H1 (cell line): Measurements from ENCODE around the gene GRK5. TPM values are rescaled to one million over a fixed set of nuclear protein-coding genes. Genes with fewer than 3 reads are reported as not detected.

Source experiments
- CHD2 ChIP-seq: IDR thresholded peaks from 2 replicates; pipeline ENCODE4 v1.6.1; 2012; ENCODE audit warnings: low read length, improper control_type of control experiment
- CHD7 ChIP-seq: fragments of 300-600 bp; sonication (generic); IDR thresholded peaks from 2 replicates; pipeline ENCODE4 v1.7.1; 2012; ENCODE audit warnings: low read length, moderate library complexity, mild to moderate bottlenecking, inconsistent platforms; ENCODE audit not compliant: insufficient replicate concordance
- CREB1 ChIP-seq: IDR thresholded peaks from 2 replicates; pipeline ENCODE4 v1.6.1; 2012; ENCODE audit warnings: inconsistent platforms
- EZH2 ChIP-seq: fragments of 200-600 bp; sonication (generic); IDR thresholded peaks from 2 replicates; pipeline ENCODE4 v1.7.1; 2012; ENCODE audit warnings: low read depth, mild to moderate bottlenecking, moderate library complexity, low read length, inconsistent platforms; ENCODE audit not compliant: severe bottlenecking
- MAFK ChIP-seq: IDR thresholded peaks from 2 replicates; pipeline ENCODE4 v1.6.1; 2012; ENCODE audit warnings: low read depth, mild to moderate bottlenecking, improper control_type of control experiment, low read length
- POLR2A ChIP-seq, 2 experiments: IDR thresholded peaks; 1 replicate in 1 of 2; 2 replicates in 1 of 2; pipeline ENCODE4 v1.6.1; 2011; ENCODE audit warnings: low read depth in 2 of 2, low read length in 2 of 2, mild to moderate bottlenecking in 2 of 2; ENCODE audit errors: control extremely low read depth in 1 of 2
- RXRA ChIP-seq: IDR thresholded peaks from 2 replicates; pipeline ENCODE4 v1.6.1; 2011; ENCODE audit warnings: low read depth, mild to moderate bottlenecking, low read length, moderate library complexity; ENCODE audit not compliant: insufficient read depth
- SIN3A ChIP-seq, 2 experiments: IDR thresholded peaks in 1 of 2; conservative IDR thresholded peaks in 1 of 2; 2 replicates each; pipeline ENCODE4 v1.6.1; 2011 to 2012; ENCODE audit warnings: low read length in 2 of 2, improper control_type of control experiment in 1 of 2, low read depth in 1 of 2, mild to moderate bottlenecking in 1 of 2
- SIX5 ChIP-seq: IDR thresholded peaks from 2 replicates; pipeline ENCODE4 v1.6.1; 2011; ENCODE audit warnings: mild to moderate bottlenecking, low read depth, low read length
- SP4 ChIP-seq: IDR thresholded peaks from 2 replicates; pipeline ENCODE4 v1.6.1; 2012; ENCODE audit warnings: low read length, inconsistent platforms
- USF2 ChIP-seq: IDR thresholded peaks from 2 replicates; pipeline ENCODE4 v1.6.1; 2011; ENCODE audit warnings: low read length, improper control_type of control experiment
- polyA plus RNA-seq, 7 experiments: library from polyadenylated mRNA; depleted of rRNA in 3 of 7; stranded (reverse) in 5 of 7; unstranded in 2 of 7; fragments of >200 nt in 5 of 7; fragments of 200-250 nt in 2 of 7; gene quantifications; 1 replicate in 5 of 7; 2 replicates in 1 of 7; 4 replicates in 1 of 7; pipeline versions ENCODE4 v1.2.1 to v1.2.3, GENCODE V29; 2011 to 2013; ENCODE audit warnings: missing spikeins in 2 of 7, mixed read lengths in 2 of 7
- total RNA-seq: library from RNA; stranded (reverse); fragmentation: NEBNext Ultra II Directional; extraction: Animal tissue kit (Norgen Biotek cat#: 25700); gene quantifications from 2 replicates; pipeline ENCODE4 v1.2.1, GENCODE V29; 2021

The GRK5 gene
- total and polyA plus RNA-seq, 2 of the 8 experiments (the other 6 are each of a cell fraction or from before 2014, with no cell fraction given) = 0.54 to 2.5 TPM

GRCh38 chr10:119483001-119483400, 275.6 kb downstream of the GRK5 start (continued):
- no peak for TF ChIP-seq CHD7
- no peak for TF ChIP-seq SP4
- no peak for TF ChIP-seq SIN3A (conservative IDR thresholded peaks at IDR 0.05 in 1 of 2, IDR thresholded peaks at IDR 0.05 in 1 of 2; ENCODE audit: low read depth in 1 of 2, low read length in 2 of 2)
- TF ChIP-seq POLR2A (IDR thresholded peaks at IDR 0.05; ENCODE audit: control extremely low read depth in 1 of 2, low read depth in 2 of 2, low read length in 2 of 2) = no peak
- no peak for TF ChIP-seq USF2
- TF ChIP-seq SIX5 = no peak
- TF ChIP-seq RXRA = no peak
- TF ChIP-seq CREB1 = no peak
- no peak for TF ChIP-seq EZH2
- TF ChIP-seq MAFK = no peak
- TF ChIP-seq CHD2 = no peak
